PC-3 (cell line): ENCODE measurements around the gene HOMER3.

ENCODE experiments used
- EZH2phosphoT487 ChIP-seq: fragments of 300-600 bp; sonication (generic); IDR thresholded peaks from 2 replicates; pipeline ENCODE4 v1.6.1; 2018; ENCODE audit warnings: mild to moderate bottlenecking, antibody characterized with exemption, low read length, borderline replicate concordance
- TF ChIP-seq, protein P1 (sequence below): fragments of 300-600 bp; sonication (generic); conservative IDR thresholded peaks from 2 replicates; pipeline ENCODE4 v1.5.1; 2017; ENCODE audit warnings: antibody characterized with exemption, low read depth, mild to moderate bottlenecking, low read length

DNA sequence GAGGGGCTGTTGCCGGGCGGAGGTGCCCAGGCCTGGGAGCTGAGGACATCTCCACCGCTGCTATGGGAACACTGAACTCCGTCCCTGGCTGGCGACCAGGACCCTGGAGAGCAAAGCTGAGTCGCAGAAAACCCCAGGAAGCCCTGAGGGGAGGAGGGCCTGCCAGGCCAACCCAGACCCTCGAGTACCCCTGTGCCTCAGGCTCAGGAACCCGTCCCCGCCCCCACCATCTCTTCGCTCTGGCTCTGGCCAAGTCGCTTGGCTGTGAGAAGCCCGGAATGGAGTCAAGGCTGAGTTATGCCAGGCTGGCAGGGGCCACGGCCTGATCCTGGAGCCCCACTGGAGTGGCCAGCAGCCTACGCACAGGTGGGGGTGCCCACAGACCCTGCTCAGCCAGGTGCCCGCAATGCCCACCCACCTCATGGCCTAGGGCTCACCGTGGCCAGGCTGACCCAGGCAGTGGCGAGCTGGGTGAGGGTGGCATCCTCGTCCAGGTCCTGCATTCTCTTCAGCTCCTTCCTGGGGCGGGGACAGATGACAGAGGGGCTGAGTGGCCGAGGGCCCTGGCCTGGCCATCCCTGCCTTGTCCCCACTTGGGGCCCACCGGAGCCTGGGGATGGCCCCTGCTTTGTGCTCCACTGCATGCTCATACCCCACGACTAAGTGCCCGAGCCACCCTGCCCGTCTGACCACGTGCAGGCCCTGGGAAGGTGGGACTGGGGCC, 36.5 kb downstream of the HOMER3 start:
- TF ChIP-seq, protein P1, sequence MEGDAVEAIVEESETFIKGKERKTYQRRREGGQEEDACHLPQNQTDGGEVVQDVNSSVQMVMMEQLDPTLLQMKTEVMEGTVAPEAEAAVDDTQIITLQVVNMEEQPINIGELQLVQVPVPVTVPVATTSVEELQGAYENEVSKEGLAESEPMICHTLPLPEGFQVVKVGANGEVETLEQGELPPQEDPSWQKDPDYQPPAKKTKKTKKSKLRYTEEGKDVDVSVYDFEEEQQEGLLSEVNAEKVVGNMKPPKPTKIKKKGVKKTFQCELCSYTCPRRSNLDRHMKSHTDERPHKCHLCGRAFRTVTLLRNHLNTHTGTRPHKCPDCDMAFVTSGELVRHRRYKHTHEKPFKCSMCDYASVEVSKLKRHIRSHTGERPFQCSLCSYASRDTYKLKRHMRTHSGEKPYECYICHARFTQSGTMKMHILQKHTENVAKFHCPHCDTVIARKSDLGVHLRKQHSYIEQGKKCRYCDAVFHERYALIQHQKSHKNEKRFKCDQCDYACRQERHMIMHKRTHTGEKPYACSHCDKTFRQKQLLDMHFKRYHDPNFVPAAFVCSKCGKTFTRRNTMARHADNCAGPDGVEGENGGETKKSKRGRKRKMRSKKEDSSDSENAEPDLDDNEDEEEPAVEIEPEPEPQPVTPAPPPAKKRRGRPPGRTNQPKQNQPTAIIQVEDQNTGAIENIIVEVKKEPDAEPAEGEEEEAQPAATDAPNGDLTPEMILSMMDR = no peak
- TF ChIP-seq EZH2phosphoT487 = no peak
